ENCODE data around the gene TBX1. TPM values are rescaled to one million over a fixed set of nuclear protein-coding genes. Genes with fewer than 3 reads are reported as not detected.

TBX1 gene
- total RNA-seq, 4 donors from 2014 or later: 0.18 to 4.4 (median 0.26) TPM

- Histone ChIP-seq H3K4me3 (no peak overlapping the region), H3K27ac (no peak overlapping the region), H3K9me3 (peaks cover 0 to 5% (median 0%) of the 10 kb centered on the region in 3 donors), H3K4me1 (peaks cover 0 to 7% (median 0%) of the 10 kb centered on the region in 3 donors), H3K36me3 (no peaks in the 10 kb centered on the region), H3K27me3 (peaks cover 0 to 61% (median 0%) of the 10 kb centered on the region in 4 donors)
- WGBS, 2 donors: 80 to 86% methylated on average over 10 of the region's 10 CpGs
- DNase-seq: no peak
- intact Hi-C loops (cut with DNase I): no loop called here
- TF ChIP-seq POLR2A (IDR thresholded peaks at IDR 0.05): no peak
- no peak for TF ChIP-seq CTCF (IDR thresholded peaks at IDR 0.05)
Measured at GRCh38 chr22:19779011-19779421, 18.4 kb downstream of the TBX1 start.

- no peak overlapping the region for H3K4me3 ChIP-seq
- peaks cover 0 to 12% (median 0%) of the 10 kb centered on the region in 3 donors for H3K4me1 ChIP-seq
- H3K27me3 ChIP-seq: peaks cover 0 to 67% (median 0%) of the 10 kb centered on the region in 4 donors
- no peak for DNase-seq
- intact Hi-C loops (cut with DNase I): no loop called here
- 51 to 62% methylated on average over 13 of the region's 13 CpGs for WGBS, 2 donors
- peaks cover 0 to 5% (median 0%) of the 10 kb centered on the region in 3 donors for H3K9me3 ChIP-seq
- H3K36me3 ChIP-seq: no peaks in the 10 kb centered on the region
- TF ChIP-seq CTCF (IDR thresholded peaks at IDR 0.05) (no peak), POLR2A (IDR thresholded peaks at IDR 0.05) (no peak)
- H3K27ac ChIP-seq: no peak overlapping the region
Measured at GRCh38 chr22:19779685-19780268, 19.2 kb downstream of the TBX1 start.

GRCh38 chr22:19782533-19782932 is 22.0 kb downstream of the TBX1 start:
- H3K36me3 ChIP-seq: no peaks in the 10 kb centered on the region
- H3K4me1 ChIP-seq: peaks cover 0 to 12% (median 0%) of the 10 kb centered on the region in 3 donors
- H3K27me3 ChIP-seq: peaks cover 0 to 47% (median 0%) of the 10 kb centered on the region in 4 donors
- H3K4me3 ChIP-seq: no peak overlapping the region
- H3K27ac ChIP-seq: no peak overlapping the region
- no peak for TF ChIP-seq CTCF (IDR thresholded peaks at IDR 0.05)
- no peak for TF ChIP-seq POLR2A (IDR thresholded peaks at IDR 0.05)
- intact Hi-C loops (cut with DNase I): no loop called here
- peaks cover 0 to 5% (median 0%) of the 10 kb centered on the region in 3 donors for H3K9me3 ChIP-seq
- WGBS, 2 donors: 100% methylated on average over 1 of the region's 1 CpG; no CpG with 5 or more reads in 1 of the 2 donors
- DNase-seq: no peak

GRCh38 chr22:19783586-19784383 is 23.2 kb downstream of the TBX1 start:
- Histone ChIP-seq H3K9me3 (peaks cover 0 to 5% (median 0%) of the 10 kb centered on the region in 3 donors), H3K4me1 (peaks cover 0 to 12% (median 0%) of the 10 kb centered on the region in 3 donors), H3K27ac (no peak overlapping the region), H3K4me3 (no peak overlapping the region), H3K36me3 (peaks cover 0 to 12% (median 0%) of the 10 kb centered on the region in 3 donors), H3K27me3 (peaks cover 0 to 35% (median 0%) of the 10 kb centered on the region in 4 donors)
- DNase-seq: no peak
- intact Hi-C loops (cut with DNase I): no loop called here
- 60 to 80% methylated on average over 8 to 15 of the region's 24 CpGs for WGBS, 2 donors
- no peak for TF ChIP-seq POLR2A (IDR thresholded peaks at IDR 0.05)
- no peak for TF ChIP-seq CTCF (IDR thresholded peaks at IDR 0.05)
